Loucy (cell line): ENCODE results near the gene SIL1.

ENCODE experiments used
- EZH2phosphoT487 ChIP-seq: fragments of 200-600 bp; IDR thresholded peaks from 2 replicates; pipeline ENCODE4 v1.6.1; 2018; ENCODE audit warnings: antibody characterized with exemption, mild to moderate bottlenecking, moderate library complexity, borderline replicate concordance
- TF ChIP-seq, protein P1 (sequence below): fragments of 200-600 bp; sonication (generic); conservative IDR thresholded peaks from 2 replicates; pipeline ENCODE4 v1.5.1; 2014; ENCODE audit warnings: mild to moderate bottlenecking, antibody characterized with exemption, low read length

DNA sequence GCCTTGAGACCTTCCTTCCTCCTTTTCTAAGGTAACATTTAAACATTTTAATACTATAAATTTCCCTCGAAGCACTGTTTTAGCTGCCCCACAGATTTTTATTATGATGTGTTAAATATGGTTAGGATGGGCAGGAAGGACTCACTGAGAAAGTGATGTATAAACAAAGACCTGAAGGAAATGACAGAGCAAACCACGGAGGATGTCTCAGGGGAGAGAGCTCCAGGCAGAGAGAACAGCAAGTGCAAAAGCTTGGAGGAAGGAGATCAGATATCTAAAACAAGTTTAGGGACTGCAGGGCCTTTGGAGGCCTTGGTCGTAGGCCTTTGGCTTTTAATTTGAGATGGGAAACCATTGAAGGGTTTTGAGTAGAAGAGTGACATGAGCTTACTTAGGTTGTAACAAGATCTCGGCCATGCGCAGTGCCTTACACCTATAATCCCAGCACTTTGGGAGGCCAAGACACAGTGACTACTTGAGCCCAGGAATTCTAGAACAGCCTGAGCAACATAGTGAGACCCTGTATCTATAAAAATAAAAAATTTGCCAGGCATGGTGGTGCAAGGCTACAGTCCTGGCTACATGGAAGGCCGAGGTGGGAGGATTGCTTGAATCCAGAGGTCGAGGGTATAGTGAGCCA, 287.5 kb downstream of the SIL1 start:
- TF ChIP-seq, protein P1, sequence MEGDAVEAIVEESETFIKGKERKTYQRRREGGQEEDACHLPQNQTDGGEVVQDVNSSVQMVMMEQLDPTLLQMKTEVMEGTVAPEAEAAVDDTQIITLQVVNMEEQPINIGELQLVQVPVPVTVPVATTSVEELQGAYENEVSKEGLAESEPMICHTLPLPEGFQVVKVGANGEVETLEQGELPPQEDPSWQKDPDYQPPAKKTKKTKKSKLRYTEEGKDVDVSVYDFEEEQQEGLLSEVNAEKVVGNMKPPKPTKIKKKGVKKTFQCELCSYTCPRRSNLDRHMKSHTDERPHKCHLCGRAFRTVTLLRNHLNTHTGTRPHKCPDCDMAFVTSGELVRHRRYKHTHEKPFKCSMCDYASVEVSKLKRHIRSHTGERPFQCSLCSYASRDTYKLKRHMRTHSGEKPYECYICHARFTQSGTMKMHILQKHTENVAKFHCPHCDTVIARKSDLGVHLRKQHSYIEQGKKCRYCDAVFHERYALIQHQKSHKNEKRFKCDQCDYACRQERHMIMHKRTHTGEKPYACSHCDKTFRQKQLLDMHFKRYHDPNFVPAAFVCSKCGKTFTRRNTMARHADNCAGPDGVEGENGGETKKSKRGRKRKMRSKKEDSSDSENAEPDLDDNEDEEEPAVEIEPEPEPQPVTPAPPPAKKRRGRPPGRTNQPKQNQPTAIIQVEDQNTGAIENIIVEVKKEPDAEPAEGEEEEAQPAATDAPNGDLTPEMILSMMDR = no peak
- TF ChIP-seq EZH2phosphoT487 = no peak
